Karpas-422 (cell line): ENCODE results near the gene TMA7. TPM values are rescaled to one million over a fixed set of nuclear protein-coding genes. Genes with fewer than 3 reads are reported as not detected.
"Not testable (repeated sequence)": the region's sequence is repeated elsewhere in the genome, so short reads cannot be mapped to it uniquely, and the experiment has no call there.

ENCODE experiments used
- DNase-seq: peaks from one replicate; pipeline ENCODE4 v3.0.0-alpha.2; 2015
- H2AFZ ChIP-seq: fragments of 200-600 bp; sonication (generic); 2 replicates; pipeline ENCODE4 v1.6.1; 2014; ENCODE audit warnings: antibody characterized with exemption, low read length, mixed read lengths
- H3K27ac ChIP-seq: fragments of 200-600 bp; sonication (generic); 2 replicates; pipeline ENCODE4 v1.5.1; 2014; ENCODE audit warnings: mild to moderate bottlenecking, low read length, moderate library complexity
- H3K27me3 ChIP-seq: fragments of 200-600 bp; sonication (generic); 2 replicates; pipeline ENCODE4 v1.6.1; 2014; ENCODE audit warnings: low read length, mixed read lengths
- H3K36me3 ChIP-seq: fragments of 200-600 bp; sonication (generic); 2 replicates; pipeline ENCODE4 v1.6.1; 2014; ENCODE audit warnings: low read length, mixed read lengths; ENCODE audit not compliant: insufficient read depth
- H3K4me1 ChIP-seq: fragments of 200-600 bp; sonication (generic); 2 replicates; pipeline ENCODE4 v1.6.1; 2014; ENCODE audit warnings: mild to moderate bottlenecking, low read length, mixed read lengths
- H3K4me2 ChIP-seq: fragments of 200-600 bp; sonication (generic); 2 replicates; pipeline ENCODE4 v1.6.1; 2014; ENCODE audit warnings: low read length, low read depth, mild to moderate bottlenecking; ENCODE audit not compliant: poor library complexity, severe bottlenecking
- H3K4me3 ChIP-seq: fragments of 200-600 bp; sonication (generic); 2 replicates; pipeline ENCODE4 v1.5.1; 2014; ENCODE audit warnings: mild to moderate bottlenecking, antibody characterized with exemption, low read length, mixed read lengths
- H3K79me2 ChIP-seq: fragments of 200-600 bp; sonication (generic); 2 replicates; pipeline ENCODE4 v1.6.1; 2014; ENCODE audit warnings: mild to moderate bottlenecking, low read length, mixed read lengths
- H3K9ac ChIP-seq: fragments of 200-600 bp; sonication (generic); 2 replicates; pipeline ENCODE4 v1.6.0; 2014; ENCODE audit warnings: low read length
- H3K9me2 ChIP-seq: fragments of 200-600 bp; sonication (generic), shearing (Covaris generic); replicated peaks from 2 replicates; pipeline ENCODE4 v1.6.0; 2014; ENCODE audit warnings: mild to moderate bottlenecking, low read length, moderate library complexity; ENCODE audit not compliant: insufficient read depth
- H3K9me3 ChIP-seq: fragments of 300-700, 200-600 bp; sonication (generic); 2 replicates; pipeline ENCODE4 v1.6.1; 2014; ENCODE audit warnings: low read length, mixed read lengths
- H4K20me1 ChIP-seq: fragments of 200-600 bp; sonication (generic); 2 replicates; pipeline ENCODE4 v1.6.1; 2014; ENCODE audit warnings: mild to moderate bottlenecking, antibody characterized with exemption, low read length, low read depth; ENCODE audit not compliant: insufficient read depth
- total RNA-seq: library from RNA; depleted of rRNA; stranded (reverse); fragments of >200 nt; shearing (Covaris generic); gene quantifications from 2 replicates; pipeline ENCODE4 v1.2.3, GENCODE V29; 2014; ENCODE audit warnings: low replicate concordance

The TMA7 gene
- total RNA-seq, 1 experiment from 2014 or later, result 300 TPM

GRCh38 chr3:48401434-48401901, 38.6 kb upstream of the TMA7 start:
- not testable (repeated sequence) for H3K9ac ChIP-seq, H2AFZ ChIP-seq, H3K79me2 ChIP-seq

DNA sequence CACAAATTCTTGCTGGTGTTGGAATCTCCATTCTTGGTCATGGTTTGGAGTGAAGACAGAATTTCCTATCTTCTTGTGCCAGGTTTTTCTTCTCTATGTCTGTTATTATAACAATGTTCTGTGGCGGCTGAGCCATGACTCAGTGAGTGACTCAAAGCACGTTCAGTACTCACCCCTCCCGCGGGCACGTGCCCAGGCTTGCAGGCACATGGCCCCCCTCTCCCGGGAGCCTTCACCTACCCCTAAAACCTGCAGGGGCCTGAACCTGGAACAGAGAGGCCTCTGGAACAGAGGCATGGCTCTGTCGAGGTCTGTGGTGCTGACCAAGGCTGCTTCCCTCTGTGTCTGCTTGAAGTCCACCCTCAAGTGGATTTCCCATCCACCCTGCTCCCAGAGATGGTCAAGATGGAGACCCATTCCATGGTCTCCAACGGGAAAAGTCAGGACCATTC, 37.8 kb upstream of the TMA7 start:
- no peaks in the 10 kb centered on the region for H3K27me3 ChIP-seq
- H3K4me1 ChIP-seq, result no peaks in the 10 kb centered on the region
- H3K36me3 ChIP-seq, result no peaks in the 10 kb centered on the region
- DNase-seq, result no peak
- no peak overlapping the region for H2AFZ ChIP-seq
- no peaks in the 10 kb centered on the region for H3K9me2 ChIP-seq
- no peak overlapping the region for H3K4me2 ChIP-seq
- H3K9me3 ChIP-seq, result no peaks in the 10 kb centered on the region
- H3K9ac ChIP-seq, result no peak overlapping the region
- H3K79me2 ChIP-seq, result no peaks in the 10 kb centered on the region
- H3K4me3 ChIP-seq, result no peak overlapping the region
- no peaks in the 10 kb centered on the region for H4K20me1 ChIP-seq
- no peak overlapping the region for H3K27ac ChIP-seq

More at GRCh38 chr3:48401434-48401901, 38.6 kb upstream of the TMA7 start:
- not testable (repeated sequence) for H3K4me2 ChIP-seq, H3K4me3 ChIP-seq, H3K36me3 ChIP-seq, H3K4me1 ChIP-seq, DNase-seq, H3K27me3 ChIP-seq, H3K27ac ChIP-seq, H4K20me1 ChIP-seq, H3K9me3 ChIP-seq, H3K9me2 ChIP-seq

GRCh38 chr3:48402907-48403306, 37.1 kb upstream of the TMA7 start:
- Histone ChIP-seq H3K36me3 (no peaks in the 10 kb centered on the region), H3K27ac (no peak overlapping the region), H3K27me3 (no peaks in the 10 kb centered on the region), H3K4me3 (no peak overlapping the region), H3K9me2 (no peaks in the 10 kb centered on the region), H3K79me2 (no peaks in the 10 kb centered on the region), H4K20me1 (no peaks in the 10 kb centered on the region), H3K4me2 (no peak overlapping the region), H3K4me1 (no peaks in the 10 kb centered on the region), H3K9ac (no peak overlapping the region), H2AFZ (no peak overlapping the region), H3K9me3 (no peaks in the 10 kb centered on the region)
- no peak for DNase-seq

DNA sequence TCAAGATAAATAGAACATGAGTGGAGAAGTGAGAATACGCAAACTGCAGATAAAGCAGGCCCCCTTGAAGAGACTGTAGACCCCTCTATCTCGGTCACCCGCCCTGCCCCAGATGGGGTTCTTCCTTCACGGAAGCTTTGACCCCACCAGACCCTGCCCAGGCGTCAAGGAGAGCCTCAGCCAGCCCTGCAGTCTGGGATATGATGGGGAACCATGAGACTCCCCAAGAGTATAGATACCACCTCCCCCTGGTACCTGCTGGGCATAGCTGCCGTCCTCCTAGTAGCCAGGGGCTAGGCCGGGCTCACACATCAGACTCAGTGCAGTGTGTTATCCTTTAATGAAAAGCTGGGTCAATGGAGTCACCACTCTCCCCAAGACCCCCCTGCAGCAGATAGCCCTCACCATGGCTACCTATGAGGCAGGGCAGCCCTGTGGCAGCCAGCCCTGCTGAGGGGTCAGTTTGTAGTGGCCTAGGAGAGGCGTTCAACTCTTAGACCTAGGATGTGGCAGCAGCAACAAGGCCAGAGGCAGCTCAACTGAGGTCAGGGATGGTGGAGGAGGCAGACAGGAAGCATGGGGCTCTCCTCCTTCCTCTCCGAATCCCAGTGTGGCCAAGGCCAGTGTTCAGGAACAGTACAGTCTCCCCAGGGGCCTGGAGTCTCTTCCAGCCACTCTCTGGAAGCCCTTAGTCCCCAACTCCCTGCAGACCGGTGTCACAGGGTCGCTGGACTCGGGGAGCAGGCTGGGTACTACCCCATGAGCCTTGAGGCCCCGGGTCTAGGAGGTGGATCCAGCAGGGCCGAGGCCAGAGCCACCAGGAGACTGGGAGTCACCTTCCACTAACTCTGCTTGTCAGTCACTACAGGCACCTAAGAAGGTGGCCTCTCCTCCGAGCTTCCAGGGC, 36.3 kb upstream of the TMA7 start:
- Histone ChIP-seq H3K36me3 (no peaks in the 10 kb centered on the region), H3K9ac (no peak overlapping the region), H3K4me1 (no peaks in the 10 kb centered on the region), H3K27me3 (no peaks in the 10 kb centered on the region), H2AFZ (no peak overlapping the region), H4K20me1 (no peaks in the 10 kb centered on the region), H3K4me2 (no peak overlapping the region), H3K79me2 (no peaks in the 10 kb centered on the region), H3K9me3 (no peaks in the 10 kb centered on the region), H3K27ac (no peak overlapping the region), H3K4me3 (no peak overlapping the region), H3K9me2 (no peaks in the 10 kb centered on the region)
- no peak for DNase-seq

DNA sequence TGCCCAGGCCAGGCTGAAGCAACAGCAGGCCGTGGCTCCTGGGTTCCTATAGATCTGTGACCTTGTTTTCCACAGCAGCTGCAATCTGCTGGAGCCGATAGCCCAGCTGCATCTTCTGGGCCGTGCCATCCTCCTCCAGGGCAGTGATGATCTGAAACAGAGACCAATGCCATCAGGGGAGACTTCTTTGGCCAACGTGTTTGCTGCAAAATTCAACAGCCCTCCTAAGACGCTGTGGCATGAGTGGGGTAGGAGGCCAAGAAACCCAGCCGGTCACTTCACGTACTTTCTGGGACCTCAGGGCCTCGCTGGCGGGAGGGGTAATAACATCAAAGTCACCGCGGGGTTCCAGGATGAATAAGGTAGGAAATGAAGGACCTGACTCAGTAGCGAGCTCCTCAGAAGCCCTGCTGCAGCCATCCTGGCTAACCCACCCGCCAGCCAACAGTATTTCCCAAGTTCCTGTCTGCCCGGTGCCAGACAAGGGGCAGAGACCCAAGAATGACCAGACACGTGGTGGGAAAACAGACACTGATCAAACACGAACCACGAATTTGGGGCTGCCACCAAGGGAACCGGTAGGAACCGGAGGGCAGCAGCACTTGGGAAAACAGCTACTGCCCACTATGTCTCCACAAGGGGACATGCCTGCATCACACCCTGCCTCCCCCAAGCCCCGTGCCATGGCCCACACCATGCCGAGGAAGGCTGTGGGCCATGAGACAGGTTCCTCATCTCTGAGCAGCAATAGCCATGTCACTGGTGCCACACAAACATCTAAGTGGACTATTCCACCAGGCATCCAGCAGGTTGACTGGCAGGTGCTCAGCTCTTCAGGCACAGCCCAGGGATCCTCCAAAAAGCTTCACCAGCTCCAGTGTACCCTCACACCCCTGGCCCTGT, 35.4 kb upstream of the TMA7 start:
- no peak for DNase-seq
- Histone ChIP-seq H4K20me1 (no peaks in the 10 kb centered on the region), H3K4me3 (no peak overlapping the region), H3K9ac (no peak overlapping the region), H3K9me2 (no peaks in the 10 kb centered on the region), H3K9me3 (no peaks in the 10 kb centered on the region), H3K4me1 (no peaks in the 10 kb centered on the region), H3K4me2 (no peak overlapping the region), H3K79me2 (no peaks in the 10 kb centered on the region), H3K36me3 (no peaks in the 10 kb centered on the region), H2AFZ (no peak overlapping the region), H3K27me3 (no peaks in the 10 kb centered on the region), H3K27ac (no peak overlapping the region)

- Histone ChIP-seq H3K79me2 (no peaks in the 10 kb centered on the region), H3K4me1 (no peaks in the 10 kb centered on the region), H3K4me2 (no peak overlapping the region), H3K9me3 (no peaks in the 10 kb centered on the region), H4K20me1 (no peaks in the 10 kb centered on the region), H3K27me3 (no peaks in the 10 kb centered on the region), H3K36me3 (no peaks in the 10 kb centered on the region), H3K9me2 (no peaks in the 10 kb centered on the region), H3K4me3 (no peak overlapping the region), H3K27ac (no peak overlapping the region), H3K9ac (no peak overlapping the region), H2AFZ (no peak overlapping the region)
- no peak for DNase-seq
These were observed 34.6 kb upstream of the TMA7 start for GRCh38 chr3:48405343-48405881.

DNA sequence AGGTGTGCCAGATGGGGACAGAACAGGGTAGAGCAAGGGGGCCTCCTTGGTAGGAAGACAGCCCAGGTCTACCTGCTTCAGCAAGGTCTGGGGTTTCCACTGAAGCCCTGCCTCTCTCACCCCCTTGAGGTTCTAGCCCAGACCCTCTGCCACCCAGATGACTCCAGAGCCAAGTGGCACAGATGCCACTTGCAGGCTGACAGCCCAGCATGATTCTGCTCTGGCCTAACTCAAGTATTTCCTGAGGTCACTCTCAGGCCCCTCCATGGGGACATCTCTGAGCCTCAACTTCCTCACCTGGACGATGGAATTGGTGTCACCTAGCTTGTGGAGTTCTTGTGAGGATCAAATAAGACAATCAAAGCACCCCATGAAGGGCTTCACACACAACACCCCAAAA, 34.1 kb upstream of the TMA7 start:
- Histone ChIP-seq H3K4me1 (no peaks in the 10 kb centered on the region), H3K9ac (no peak overlapping the region), H4K20me1 (no peaks in the 10 kb centered on the region), H3K4me3 (no peak overlapping the region), H3K4me2 (no peak overlapping the region), H3K9me2 (no peaks in the 10 kb centered on the region), H2AFZ (no peak overlapping the region), H3K79me2 (no peaks in the 10 kb centered on the region), H3K9me3 (no peaks in the 10 kb centered on the region), H3K27me3 (no peaks in the 10 kb centered on the region), H3K27ac (no peak overlapping the region), H3K36me3 (no peaks in the 10 kb centered on the region)
- no peak for DNase-seq
